ENCODE measurements around the gene GRN.
A peak's percentile ranks its signal among the peaks of the same experiment; 100 is the strongest.

GRN gene

GRCh38 chr17:44344939-44345453 is at the start of gene GRN:
Gene GRN (plus strand): TSS chr17:44345302. CDS start chr17:44349165, 3,863 bp downstream.
- no peak for TF ChIP-seq CTCF (conservative IDR thresholded peaks at IDR 0.05; ENCODE audit: low read depth, low read length)
- peak; percentile 98 for DNase-seq (ENCODE audit: low read depth)
- peak within 1 kb of the TSS; percentile 99 for H3K4me3 ChIP-seq (ENCODE audit: low read length)

GRCh38 chr17:44297975-44298374 is 47.1 kb upstream of the GRN start:
- no peak for TF ChIP-seq CTCF (conservative IDR thresholded peaks at IDR 0.05; ENCODE audit: low read depth, low read length)
- H3K4me3 ChIP-seq (ENCODE audit: low read length), result no peak overlapping the region
- DNase-seq (ENCODE audit: low read depth), result no peak

GRCh38 chr17:44304651-44305050 is 40.5 kb upstream of the GRN start:
- H3K4me3 ChIP-seq (ENCODE audit: low read length), result no peak overlapping the region
- no peak for TF ChIP-seq CTCF (conservative IDR thresholded peaks at IDR 0.05; ENCODE audit: low read depth, low read length)
- DNase-seq (ENCODE audit: low read depth), result no peak

- no peak for TF ChIP-seq CTCF (conservative IDR thresholded peaks at IDR 0.05; ENCODE audit: low read depth, low read length)
- peak overlapping the region; percentile 49 for H3K4me3 ChIP-seq (ENCODE audit: low read length)
- no peak for DNase-seq (ENCODE audit: low read depth)
Measured at GRCh38 chr17:44307387-44308186, 37.5 kb upstream of the GRN start.

GRCh38 chr17:44308320-44308818 is 36.7 kb upstream of the GRN start, which contains the start of gene RUNDC3A:
Gene RUNDC3A (plus strand): TSS chr17:44308601. CDS start chr17:44308833, 232 bp downstream.
- peak within 1 kb of the TSS; percentile 49 for H3K4me3 ChIP-seq (ENCODE audit: low read length)

GRCh38 chr17:44308865-44309264 is 36.2 kb upstream of the GRN start:
- TF ChIP-seq CTCF (conservative IDR thresholded peaks at IDR 0.05; ENCODE audit: low read depth, low read length), result no peak
- no peak for DNase-seq (ENCODE audit: low read depth)
- no peak overlapping the region for H3K4me3 ChIP-seq (ENCODE audit: low read length)

More at GRCh38 chr17:44308320-44308818, 36.7 kb upstream of the GRN start, which contains the start of gene RUNDC3A:
- DNase-seq (ENCODE audit: low read depth), result peak; percentile 43
- TF ChIP-seq CTCF (conservative IDR thresholded peaks at IDR 0.05; ENCODE audit: low read depth, low read length), result no peak
